ENCODE measurements around the gene CENPW.

CENPW gene

GRCh38 chr6:126308362-126308761 lies 31.6 kb upstream of the CENPW start:
- in situ Hi-C loops (cut with HindIII; ENCODE audit: low sequenced_read_pairs): no loop called here
- no peak for DNase-seq (ENCODE audit: low read depth, low spot score)
- no peak overlapping the region for H3K4me3 ChIP-seq (ENCODE audit: low read depth, low read length)
- no peak for TF ChIP-seq CTCF (IDR thresholded peaks at IDR 0.05; ENCODE audit: low read depth, low read length)

DNA sequence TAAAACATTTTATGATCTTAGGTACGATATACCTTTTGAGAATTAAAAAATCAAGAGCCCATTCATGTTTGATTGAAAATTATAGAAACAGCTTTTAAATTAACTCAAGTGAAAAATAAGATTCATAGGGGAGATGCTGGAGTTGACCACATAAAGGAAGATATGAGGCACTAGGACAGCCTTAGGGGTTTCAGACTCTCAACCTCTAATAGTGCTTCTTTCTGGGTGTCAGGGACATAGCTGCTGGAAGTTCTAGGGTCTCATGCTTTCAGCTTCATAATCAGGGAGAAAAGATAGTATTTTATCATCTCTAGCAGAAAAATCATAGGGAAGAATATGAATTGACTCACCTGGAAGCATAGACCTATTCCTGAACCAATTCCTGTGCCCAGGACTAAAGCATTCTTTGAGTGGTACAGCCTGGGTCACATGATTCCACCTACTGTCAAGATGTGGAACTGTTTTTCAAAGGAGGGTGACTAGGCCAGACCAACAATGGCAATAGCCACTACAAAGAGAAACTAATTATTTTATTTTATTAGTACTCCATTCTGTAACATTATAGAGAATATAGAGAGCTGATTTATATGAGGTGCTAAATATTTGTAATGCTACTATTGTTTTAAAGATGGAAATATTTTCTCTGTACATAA lies 27.8 kb upstream of the CENPW start:
- TF ChIP-seq CTCF (IDR thresholded peaks at IDR 0.05; ENCODE audit: low read depth, low read length): peak; percentile 30
- in situ Hi-C loops (cut with HindIII; ENCODE audit: low sequenced_read_pairs): no loop called here
- DNase-seq (ENCODE audit: low read depth, low spot score): no peak
- no peak overlapping the region for H3K4me3 ChIP-seq (ENCODE audit: low read depth, low read length)

GRCh38 chr6:126313941-126314340 lies 26.0 kb upstream of the CENPW start:
- no peak for TF ChIP-seq CTCF (IDR thresholded peaks at IDR 0.05; ENCODE audit: low read depth, low read length)
- in situ Hi-C loops (cut with HindIII; ENCODE audit: low sequenced_read_pairs): no loop called here
- no peak overlapping the region for H3K4me3 ChIP-seq (ENCODE audit: low read depth, low read length)
- no peak for DNase-seq (ENCODE audit: low read depth, low spot score)

DNA sequence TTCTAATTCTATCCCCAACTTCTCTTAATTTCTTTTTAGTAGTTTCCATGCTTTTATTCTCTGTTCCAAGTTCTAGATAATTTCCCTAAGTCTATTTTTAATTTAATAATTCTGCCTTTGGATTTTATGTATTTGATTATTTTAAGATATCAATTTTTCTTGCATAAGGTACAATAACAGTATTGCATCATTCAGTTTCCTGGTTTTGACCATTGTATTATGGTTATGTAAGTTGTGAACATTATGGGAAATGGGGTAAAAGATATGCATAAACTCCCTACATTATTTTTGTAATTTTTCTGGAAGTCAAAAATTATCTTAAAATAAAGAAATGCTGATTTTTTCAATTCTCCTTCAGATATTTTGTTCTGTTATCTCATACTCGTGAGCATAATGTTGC lies 21.1 kb upstream of the CENPW start:
- in situ Hi-C loops (cut with HindIII; ENCODE audit: low sequenced_read_pairs): no loop called here
- DNase-seq (ENCODE audit: low read depth, low spot score): no peak
- no peak for TF ChIP-seq CTCF (IDR thresholded peaks at IDR 0.05; ENCODE audit: low read depth, low read length)
- H3K4me3 ChIP-seq (ENCODE audit: low read depth, low read length): no peak overlapping the region

DNA sequence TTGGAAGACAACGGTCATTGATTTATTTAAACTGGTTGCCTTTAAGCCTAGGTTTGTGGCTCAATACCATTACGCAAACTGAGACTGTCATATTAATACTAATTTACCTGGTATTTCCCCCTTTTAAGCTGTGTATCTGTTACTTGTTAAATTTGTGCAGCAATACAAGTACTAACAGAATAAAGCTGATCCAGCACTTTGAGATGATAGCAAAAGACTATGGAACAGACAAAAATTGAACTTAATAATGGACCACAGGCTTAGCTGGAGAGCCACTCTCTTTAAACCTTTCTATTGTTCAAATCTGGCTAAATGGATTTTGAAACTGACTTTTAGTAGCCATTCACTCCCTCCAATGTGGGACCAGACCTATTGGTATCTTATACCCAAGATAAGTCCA lies 6.2 kb upstream of the CENPW start:
- DNase-seq (ENCODE audit: low read depth, low spot score): no peak
- no peak overlapping the region for H3K4me3 ChIP-seq (ENCODE audit: low read depth, low read length)
- in situ Hi-C loops (cut with HindIII; ENCODE audit: low sequenced_read_pairs): no loop called here
- no peak for TF ChIP-seq CTCF (IDR thresholded peaks at IDR 0.05; ENCODE audit: low read depth, low read length)

- no peak for DNase-seq (ENCODE audit: low read depth, low spot score)
- in situ Hi-C loops (cut with HindIII; ENCODE audit: low sequenced_read_pairs): no loop called here
- H3K4me3 ChIP-seq (ENCODE audit: low read depth, low read length): no peak overlapping the region
- peak; percentile 29 for TF ChIP-seq CTCF (IDR thresholded peaks at IDR 0.05; ENCODE audit: low read depth, low read length)
These were observed 4.7 kb upstream of the CENPW start for GRCh38 chr6:126335210-126335609.

Measured in astrocyte of the spinal cord (primary cell).